Endothelial cell of umbilical vein (primary cell): ENCODE data around the gene SGPP1. TPM values are rescaled to one million over a fixed set of nuclear protein-coding genes. Genes with fewer than 3 reads are reported as not detected.

Experiments used
- BruUV-seq: library from RNA; stranded (reverse); fragments of 400-500 nt; replicated peaks from 2 replicates; lab custom pipeline; 2021; lab: Mats Ljungman, UMichigan
- CTCF ChIA-PET: fragments of 300-600, 350-600 bp; sonication (Branson Sonifier 250); formaldehyde crosslinking; loops from one replicate; lab custom pipeline; 2021; ENCODE audit warnings: antibody characterized with exemption, inconsistent platforms; lab: Charles Lee
- POLR2A ChIA-PET: fragments of 300-600, 350-600 bp; sonication (Branson Sonifier 250); formaldehyde crosslinking; loops from one replicate; lab custom pipeline; 2021; ENCODE audit warnings: antibody characterized with exemption, inconsistent platforms; lab: Charles Lee
- DNase-seq: peaks from one replicate; pipeline ENCODE4 v3.0.0-alpha.2; 2011; ENCODE audit warnings: low read depth, low spot score
- FAIRE-seq: peaks from 2 replicates; lab custom pipeline; 2011; peaks lifted over from hg19 to GRCh38; lab: Jason Lieb, UNC
- H2AFZ ChIP-seq: 2 replicates; pipeline ENCODE4 v1.6.0; 2012; ENCODE audit warnings: low read depth, low read length, control low read depth, inconsistent platforms
- H3K27ac ChIP-seq: 2 replicates; pipeline ENCODE4 v1.5.1; 2011; ENCODE audit warnings: low read depth, mild to moderate bottlenecking, control low read depth, low read length, moderate library complexity; ENCODE audit not compliant: insufficient read depth
- H3K27me3 ChIP-seq, 2 experiments: 2 replicates each; pipeline versions ENCODE4 v1.6.0 to v1.6.1; 2011; ENCODE audit warnings: low read length in 2 of 2, mixed read lengths in 1 of 2; ENCODE audit not compliant: control insufficient read depth in 2 of 2, insufficient read depth in 2 of 2
- H3K36me3 ChIP-seq, 2 experiments: 2 replicates in 1 of 2; 3 replicates in 1 of 2; pipeline ENCODE4 v1.5.1; 2011; ENCODE audit warnings: low read length in 2 of 2, mild to moderate bottlenecking in 1 of 2, moderate library complexity in 1 of 2; ENCODE audit not compliant: control insufficient read depth in 2 of 2, insufficient read depth in 2 of 2; ENCODE audit errors: extremely low read depth in 1 of 2
- H3K4me1 ChIP-seq: 3 replicates; pipeline ENCODE4 v1.5.1; 2011; ENCODE audit warnings: mild to moderate bottlenecking, low read length; ENCODE audit not compliant: control insufficient read depth, insufficient read depth; ENCODE audit errors: extremely low read depth
- H3K4me2 ChIP-seq: 2 replicates; pipeline ENCODE4 v1.6.1; 2011; ENCODE audit warnings: low read length, control low read depth, mixed read lengths; ENCODE audit not compliant: insufficient read depth
- H3K4me3 ChIP-seq, 3 experiments: fragments of 200-600 bp in 1 of 3; sonication (generic), shearing (Covaris generic) in 1 of 3; replicated peaks in 1 of 3; 2 replicates each; pipeline ENCODE4 v1.5.1; 2011 to 2016; ENCODE audit warnings: control low read depth in 3 of 3, low read length in 3 of 3, mild to moderate bottlenecking in 2 of 3, inconsistent platforms in 1 of 3, low read depth in 1 of 3, moderate library complexity in 1 of 3; ENCODE audit not compliant: insufficient read depth in 1 of 3
- H3K79me2 ChIP-seq: 2 replicates; pipeline ENCODE4 v1.6.0; 2012; ENCODE audit warnings: low read length, inconsistent platforms; ENCODE audit not compliant: control insufficient read depth, insufficient read depth
- H3K9ac ChIP-seq: replicated peaks from 2 replicates; pipeline ENCODE3; 2011; ENCODE audit warnings: low read length, control low read depth; ENCODE audit not compliant: insufficient read depth; ENCODE audit errors: extremely low read depth
- H3K9me1 ChIP-seq: replicated peaks from 3 replicates; pipeline ENCODE4 v1.6.0; 2011; ENCODE audit warnings: mild to moderate bottlenecking, low read length; ENCODE audit not compliant: control insufficient read depth, insufficient read depth; ENCODE audit errors: extremely low read depth
- H3K9me3 ChIP-seq: replicated peaks from 2 replicates; pipeline ENCODE4 v1.5.1; 2012; ENCODE audit warnings: low read length, inconsistent platforms; ENCODE audit not compliant: control insufficient read depth, insufficient read depth
- H4K20me1 ChIP-seq: replicated peaks from 2 replicates; pipeline ENCODE3; 2011; ENCODE audit warnings: mild to moderate bottlenecking, low read length; ENCODE audit not compliant: control insufficient read depth, insufficient read depth; ENCODE audit errors: extremely low read depth
- CTCF ChIP-seq, 2 donors: IDR thresholded peaks; 1 replicate in 1 of 2; 2 replicates in 1 of 2; pipeline ENCODE4 v1.5.1; 2011; ENCODE audit warnings: low read length in 2 of 2, mild to moderate bottlenecking in 2 of 2, moderate library complexity in 2 of 2, control low read depth in 1 of 2, inconsistent platforms in 1 of 2, low read depth in 1 of 2; ENCODE audit not compliant: insufficient read depth in 1 of 2; ENCODE audit errors: extremely low read depth in 1 of 2
- EZH2 ChIP-seq: IDR thresholded peaks from 2 replicates; pipeline ENCODE4 v1.6.1; 2012; ENCODE audit warnings: borderline replicate concordance, low read depth, mild to moderate bottlenecking, moderate library complexity, low read length, inconsistent platforms; ENCODE audit not compliant: severe bottlenecking
- FOS ChIP-seq: IDR thresholded peaks from 2 replicates; pipeline ENCODE4 v1.6.1; 2011; ENCODE audit warnings: mild to moderate bottlenecking, low read length, moderate library complexity, borderline replicate concordance; ENCODE audit not compliant: insufficient read depth
- GATA2 ChIP-seq: IDR thresholded peaks from 2 replicates; pipeline ENCODE4 v1.7.0; 2011; ENCODE audit warnings: low read depth, mild to moderate bottlenecking, moderate library complexity, mixed read lengths, low read length; ENCODE audit not compliant: insufficient read length, insufficient read depth
- JUN ChIP-seq: IDR thresholded peaks from 2 replicates; pipeline ENCODE4 v1.6.1; 2011; ENCODE audit warnings: borderline replicate concordance, low read depth; ENCODE audit not compliant: insufficient read length, insufficient read depth
- MAX ChIP-seq: IDR thresholded peaks from 2 replicates; pipeline ENCODE4 v1.6.1; 2011; ENCODE audit not compliant: insufficient read depth, insufficient read length
- MYC ChIP-seq: IDR thresholded peaks from one replicate; pipeline ENCODE4 v1.6.1; 2011; ENCODE audit warnings: mild to moderate bottlenecking, low read depth, low read length
- POLR2A ChIP-seq: IDR thresholded peaks from 2 replicates; pipeline ENCODE4 v1.6.1; 2012; ENCODE audit warnings: low read depth, mild to moderate bottlenecking, control low read depth, low read length
- POLR2AphosphoS5 ChIP-seq: IDR thresholded peaks from 2 replicates; pipeline ENCODE4 v1.6.1; 2012; ENCODE audit warnings: low read depth, mild to moderate bottlenecking, control low read depth, low read length, moderate library complexity; ENCODE audit not compliant: insufficient read depth
- dilution Hi-C: fragments of 300-500 bp; cut with MboI; formaldehyde crosslinking; loops from one replicate; pipeline ENCODE4 v1.15.0; 2019; ENCODE audit warnings: low sequenced_read_pairs; ENCODE audit not compliant: extremely low pct_ligation_motif_present
- intact Hi-C: fragments of 100-400 bp; cut with micrococcal nuclease; formaldehyde crosslinking; loops from one replicate; pipeline ENCODE4 v1.10.0; 2022
- polyA plus RNA-seq, 4 experiments: library from polyadenylated mRNA; depleted of rRNA in 3 of 4; stranded (reverse) in 3 of 4; unstranded in 1 of 4; fragments of >200 nt; gene quantifications; 2 replicates each; pipeline versions ENCODE4 v1.2.1 to v1.2.3, GENCODE V29; 2011 to 2012; ENCODE audit warnings: missing spikeins in 1 of 4
- total RNA-seq: library from RNA; stranded (reverse); gene quantifications from 2 replicates; pipeline ENCODE4 v1.2.3, GENCODE V29; 2021

SGPP1 gene
- total and polyA plus RNA-seq, 2 donors (not counting 3 experiments of a cell fraction or from before 2014, with no cell fraction given) = 6.2 to 7.9 TPM

GRCh38 chr14:63676615-63677014 lies 51.2 kb downstream of the SGPP1 start:
- Histone ChIP-seq H3K36me3 (no peaks in the 10 kb centered on the region), H3K79me2 (no peaks in the 10 kb centered on the region), H3K27ac (no peak overlapping the region), H4K20me1 (no peaks in the 10 kb centered on the region), H3K4me1 (peaks cover 10% of the 10 kb centered on the region), H3K9me1 (no peaks in the 10 kb centered on the region), H3K9me3 (no peaks in the 10 kb centered on the region), H3K4me3 (no peak overlapping the region), H3K9ac (no peak overlapping the region), H3K27me3 (no peaks in the 10 kb centered on the region), H2AFZ (no peak overlapping the region), H3K4me2 (no peak overlapping the region)
- ChIA-PET CTCF (no interaction called here), POLR2A (no interaction called here)
- FAIRE-seq = no peak
- dilution Hi-C loops = no loop called here
- TF ChIP-seq POLR2AphosphoS5 (no peak), POLR2A (no peak), GATA2 (no peak), JUN (no peak), MAX (no peak), CTCF (IDR thresholded peaks at IDR 0.05; ENCODE audit: extremely low read depth in 1 of 2, insufficient read depth in 1 of 2, low read depth in 1 of 2, low read length in 2 of 2) (no peak), FOS (no peak), EZH2 (no peak), MYC (no peak)
- no TSS peak for BruUV-seq
- intact Hi-C loops = loop anchor here (1.0 to 5.0 kb wide), 2 partner anchors 35 to 36 kb away; partner anchors contain the start of gene WDR89
- no peak for DNase-seq
